Measurements from ENCODE around the gene STRA6. TPM values are rescaled to one million over a fixed set of nuclear protein-coding genes. Genes with fewer than 3 reads are reported as not detected.

Gene STRA6
- total and polyA plus RNA-seq, 2 of the 8 experiments (the other 6 are each of a cell fraction or from before 2014, with no cell fraction given): 9.3 to 14.5 TPM

GRCh38 chr15:74214324-74215021, 11.9 kb upstream of the STRA6 start (continued):
- TF ChIP-seq, protein P1, sequence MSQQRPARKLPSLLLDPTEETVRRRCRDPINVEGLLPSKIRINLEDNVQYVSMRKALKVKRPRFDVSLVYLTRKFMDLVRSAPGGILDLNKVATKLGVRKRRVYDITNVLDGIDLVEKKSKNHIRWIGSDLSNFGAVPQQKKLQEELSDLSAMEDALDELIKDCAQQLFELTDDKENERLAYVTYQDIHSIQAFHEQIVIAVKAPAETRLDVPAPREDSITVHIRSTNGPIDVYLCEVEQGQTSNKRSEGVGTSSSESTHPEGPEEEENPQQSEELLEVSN (IDR thresholded peaks at IDR 0.05): 0 out of 2 replicates have a peak, but pooled peaks have one; percentile 3
- TF ChIP-seq TAF7 (optimal IDR thresholded peaks at IDR 0.05; ENCODE audit: borderline replicate concordance, low read depth, low read length) (no peak), PHF8 (conservative IDR thresholded peaks at IDR 0.05; ENCODE audit: low read depth, low read length) (no peak), POU5F1 (IDR thresholded peaks at IDR 0.05; ENCODE audit: low read depth, low read length) (no peak), JUN (IDR thresholded peaks at IDR 0.05; ENCODE audit: low read depth, low read length) (no peak), TCF12 (IDR thresholded peaks at IDR 0.05; ENCODE audit: low read depth, low read length) (no peak), MAFK (IDR thresholded peaks at IDR 0.05; ENCODE audit: low read depth, low read length) (no peak), ATF2 (IDR thresholded peaks at IDR 0.05; ENCODE audit: low read length) (no peak), RBBP5 (IDR thresholded peaks at IDR 0.05; ENCODE audit: borderline replicate concordance, low read depth, low read length) (no peak), EP300 (IDR thresholded peaks at IDR 0.05; ENCODE audit: borderline replicate concordance in 1 of 2, low read depth in 2 of 2, low read length in 2 of 2) (no peak), HDAC2 (IDR thresholded peaks at IDR 0.05; ENCODE audit: borderline replicate concordance in 1 of 2, low read depth in 2 of 2, low read length in 2 of 2) (peak in 1 of 2 experiments; percentile 100; a peak in 2 of 4 replicates)
- TF ChIP-seq, protein P2, sequence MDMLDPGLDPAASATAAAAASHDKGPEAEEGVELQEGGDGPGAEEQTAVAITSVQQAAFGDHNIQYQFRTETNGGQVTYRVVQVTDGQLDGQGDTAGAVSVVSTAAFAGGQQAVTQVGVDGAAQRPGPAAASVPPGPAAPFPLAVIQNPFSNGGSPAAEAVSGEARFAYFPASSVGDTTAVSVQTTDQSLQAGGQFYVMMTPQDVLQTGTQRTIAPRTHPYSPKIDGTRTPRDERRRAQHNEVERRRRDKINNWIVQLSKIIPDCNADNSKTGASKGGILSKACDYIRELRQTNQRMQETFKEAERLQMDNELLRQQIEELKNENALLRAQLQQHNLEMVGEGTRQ (IDR thresholded peaks at IDR 0.05; ENCODE audit: low read length): no peak

All from H1 (cell line).